ENCODE results near the gene IMP4.

- TF ChIP-seq CTCF (IDR thresholded peaks at IDR 0.05; ENCODE audit: insufficient read depth, low read length, poor library complexity, severe bottlenecking) (no peak), EZH2phosphoT487 (conservative IDR thresholded peaks at IDR 0.05; ENCODE audit: low read length) (no peak)
Measured at GRCh38 chr2:130310881-130311280, 31.8 kb upstream of the IMP4 start.

Data from SU-DHL-6 (cell line).